Endodermal cell (in vitro differentiated cells): ENCODE measurements around the gene ATE1. TPM values are rescaled to one million over a fixed set of nuclear protein-coding genes. Genes with fewer than 3 reads are reported as not detected.

ENCODE experiments used
- DNase-seq: peaks from one replicate; pipeline ENCODE4 v3.0.0-alpha.2; 2017
- H3K27ac ChIP-seq: 2 replicates; pipeline ENCODE4 v1.5.1; 2013; ENCODE audit warnings: mild to moderate bottlenecking, low read depth, low read length, moderate library complexity
- H3K27me3 ChIP-seq: 2 replicates; pipeline ENCODE4 v1.6.1; 2013; ENCODE audit warnings: mild to moderate bottlenecking, low read length, moderate library complexity; ENCODE audit not compliant: insufficient read depth, control insufficient read depth, poor library complexity, severe bottlenecking
- H3K36me3 ChIP-seq: 2 replicates; pipeline ENCODE4 v1.7.0; 2013; ENCODE audit warnings: mild to moderate bottlenecking, low read length, moderate library complexity; ENCODE audit not compliant: control insufficient read depth, insufficient read depth
- H3K4me1 ChIP-seq: one replicate; pipeline ENCODE4 v1.7.0; 2013; ENCODE audit warnings: low read length; ENCODE audit not compliant: control insufficient read depth, insufficient read depth
- H3K4me3 ChIP-seq: 2 replicates; pipeline ENCODE4 v1.5.1; 2013; ENCODE audit warnings: mild to moderate bottlenecking, low read length, moderate library complexity
- H3K9ac ChIP-seq: 2 replicates; pipeline ENCODE4 v1.6.1; 2013; ENCODE audit warnings: mild to moderate bottlenecking, low read length, moderate library complexity; ENCODE audit not compliant: poor library complexity, severe bottlenecking; ENCODE audit errors: extremely low read depth
- H3K9me3 ChIP-seq: 2 replicates; pipeline ENCODE4 v1.6.1; 2013; ENCODE audit warnings: mild to moderate bottlenecking, low read length, moderate library complexity; ENCODE audit not compliant: control insufficient read depth
- H3K27ac Mint-ChIP-seq: 2 replicates; pipeline ENCODE4 v1.8.0; 2020; ENCODE audit warnings: mixed read lengths
- H3K27me3 Mint-ChIP-seq: 2 replicates; pipeline ENCODE4 v1.8.0; 2021; ENCODE audit warnings: mild to moderate bottlenecking, mixed read lengths; ENCODE audit not compliant: insufficient read depth
- H3K36me3 Mint-ChIP-seq: 2 replicates; pipeline ENCODE4 v1.8.0; 2020; ENCODE audit warnings: low read depth, mixed read lengths
- H3K4me1 Mint-ChIP-seq: 2 replicates; pipeline ENCODE4 v1.8.0; 2020; ENCODE audit warnings: mixed read lengths
- H3K4me3 Mint-ChIP-seq: 2 replicates; pipeline ENCODE4 v1.8.0; 2020; ENCODE audit warnings: mild to moderate bottlenecking, moderate library complexity, mixed read lengths
- H3K9me3 Mint-ChIP-seq: 2 replicates; pipeline ENCODE4 v1.8.0; 2020; ENCODE audit warnings: mild to moderate bottlenecking, mixed read lengths
- WGBS, 2 experiments: methylation state at CpG; one replicate each; pipeline versions ENCODE4 v1.1.5 to v1.1.7; 2013; ENCODE audit warnings: missing lambda C conversion rate in 2 of 2, mixed read lengths in 1 of 2; ENCODE audit not compliant: insufficient coverage in 1 of 2, insufficient read length in 1 of 2; 5-methylcytosine and 5-hydroxymethylcytosine counted together
- total RNA-seq, 2 donors: library from RNA; stranded (reverse); fragmentation: NEBNext Ultra II Directional in 1 of 2; extraction: Animal tissue kit (Norgen Biotek cat#: 25700) in 1 of 2; gene quantifications; 2 replicates in 1 of 2; 3 replicates in 1 of 2; pipeline ENCODE4 v1.2.1, GENCODE V29; 2021
- TF ChIP-seq, protein P1 (sequence below): fragments of 200-600 bp; sonication (generic); conservative IDR thresholded peaks from 2 replicates; pipeline ENCODE4 v1.5.0; 2021; ENCODE audit warnings: antibody characterized with exemption, mild to moderate bottlenecking

Gene ATE1
- total RNA-seq, 2 donors from 2014 or later: 31.2 to 32.2 TPM

DNA sequence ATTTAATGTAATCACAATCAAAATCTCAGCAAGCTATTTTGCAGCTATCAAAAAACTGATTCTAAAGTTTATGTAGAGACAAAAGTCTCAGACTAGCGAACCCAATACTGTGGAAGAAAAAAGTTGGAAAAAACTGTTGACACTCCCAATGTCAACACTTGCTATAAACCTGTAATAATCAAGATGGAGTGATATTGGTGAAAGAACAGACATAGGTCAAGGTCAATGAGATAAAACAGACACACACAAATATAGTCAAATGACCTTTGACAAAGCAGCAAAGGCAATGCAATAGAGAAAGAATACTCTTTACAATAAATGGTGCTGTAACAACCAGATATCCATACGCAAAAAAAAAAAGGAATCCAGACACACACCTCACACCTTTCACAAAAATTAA is 84.5 kb downstream of the ATE1 start:
- Histone ChIP-seq H3K9ac (no peak overlapping the region), H3K9me3 (peaks cover 18% of the 10 kb centered on the region), H3K27ac (no peak overlapping the region), H3K27me3 (no peaks in the 10 kb centered on the region), H3K36me3 (peaks cover 23% of the 10 kb centered on the region), H3K4me3 (no peak overlapping the region), H3K4me1 (no peaks in the 10 kb centered on the region)
- no peak overlapping the region for H3K27ac Mint-ChIP-seq
- peaks cover 10% of the 10 kb centered on the region for H3K9me3 Mint-ChIP-seq
- no peak for DNase-seq
- peaks cover 46% of the 10 kb centered on the region for H3K36me3 Mint-ChIP-seq
- no peaks in the 10 kb centered on the region for H3K27me3 Mint-ChIP-seq
- TF ChIP-seq, protein P1, sequence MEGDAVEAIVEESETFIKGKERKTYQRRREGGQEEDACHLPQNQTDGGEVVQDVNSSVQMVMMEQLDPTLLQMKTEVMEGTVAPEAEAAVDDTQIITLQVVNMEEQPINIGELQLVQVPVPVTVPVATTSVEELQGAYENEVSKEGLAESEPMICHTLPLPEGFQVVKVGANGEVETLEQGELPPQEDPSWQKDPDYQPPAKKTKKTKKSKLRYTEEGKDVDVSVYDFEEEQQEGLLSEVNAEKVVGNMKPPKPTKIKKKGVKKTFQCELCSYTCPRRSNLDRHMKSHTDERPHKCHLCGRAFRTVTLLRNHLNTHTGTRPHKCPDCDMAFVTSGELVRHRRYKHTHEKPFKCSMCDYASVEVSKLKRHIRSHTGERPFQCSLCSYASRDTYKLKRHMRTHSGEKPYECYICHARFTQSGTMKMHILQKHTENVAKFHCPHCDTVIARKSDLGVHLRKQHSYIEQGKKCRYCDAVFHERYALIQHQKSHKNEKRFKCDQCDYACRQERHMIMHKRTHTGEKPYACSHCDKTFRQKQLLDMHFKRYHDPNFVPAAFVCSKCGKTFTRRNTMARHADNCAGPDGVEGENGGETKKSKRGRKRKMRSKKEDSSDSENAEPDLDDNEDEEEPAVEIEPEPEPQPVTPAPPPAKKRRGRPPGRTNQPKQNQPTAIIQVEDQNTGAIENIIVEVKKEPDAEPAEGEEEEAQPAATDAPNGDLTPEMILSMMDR: no peak
- H3K4me1 Mint-ChIP-seq: peaks cover 22% of the 10 kb centered on the region
- H3K4me3 Mint-ChIP-seq: no peak overlapping the region
- WGBS, 2 experiments: 80 to 93% methylated on average over 1 to 2 of the region's 2 CpGs

DNA sequence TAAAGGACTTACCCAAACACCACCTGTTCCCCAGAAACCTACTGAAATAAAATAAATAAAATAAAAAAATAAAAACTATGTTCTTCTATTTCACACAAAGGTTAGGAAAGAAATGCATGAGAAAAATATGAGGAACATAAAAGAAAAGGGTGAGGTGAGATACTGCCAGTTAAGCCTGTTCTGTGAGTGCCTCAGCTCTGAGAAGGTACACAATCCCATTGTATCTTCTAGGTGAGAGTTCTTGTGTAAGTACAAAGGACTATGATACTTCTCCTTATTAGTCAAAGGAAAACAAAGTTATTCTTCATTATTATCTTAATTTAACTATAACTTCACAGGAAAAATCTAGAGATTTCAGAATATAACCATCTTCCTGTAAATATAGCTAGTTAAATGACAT is 86.0 kb downstream of the ATE1 start:
- Mint-ChIP-seq H3K4me3 (no peak overlapping the region), H3K27me3 (no peaks in the 10 kb centered on the region), H3K36me3 (peaks cover 36% of the 10 kb centered on the region), H3K9me3 (peaks cover 10% of the 10 kb centered on the region), H3K27ac (no peak overlapping the region), H3K4me1 (peaks cover 22% of the 10 kb centered on the region)
- no peak overlapping the region for H3K27ac ChIP-seq
- H3K36me3 ChIP-seq: peaks cover 17% of the 10 kb centered on the region
- no peak for DNase-seq
- no peak overlapping the region for H3K4me3 ChIP-seq
- H3K9ac ChIP-seq: no peak overlapping the region
- TF ChIP-seq, protein P1: no peak
- H3K4me1 ChIP-seq: no peaks in the 10 kb centered on the region
- H3K9me3 ChIP-seq: peaks cover 18% of the 10 kb centered on the region
- no peaks in the 10 kb centered on the region for H3K27me3 ChIP-seq

DNA sequence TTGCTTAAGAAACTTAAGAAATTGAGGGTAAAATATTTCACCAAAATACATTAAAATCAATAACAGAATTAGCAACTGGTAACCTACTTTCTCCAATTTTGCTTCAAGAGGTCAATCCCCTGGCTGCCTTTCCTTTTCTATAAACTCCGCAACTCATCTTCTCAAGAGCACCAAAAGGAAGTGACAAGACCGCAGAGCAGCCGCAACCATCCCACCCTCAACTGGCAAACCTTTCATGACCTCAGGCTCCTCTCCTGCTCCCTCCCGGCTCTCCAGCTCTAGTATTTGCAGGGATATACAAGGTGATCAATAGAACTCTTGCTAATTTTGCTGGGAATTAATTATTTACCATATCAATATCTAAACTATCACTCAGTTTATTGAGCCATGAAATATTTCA is 88.9 kb downstream of the ATE1 start:
- no peak overlapping the region for H3K9ac ChIP-seq
- Mint-ChIP-seq H3K36me3 (peaks cover 21% of the 10 kb centered on the region), H3K4me3 (no peak overlapping the region), H3K27ac (no peak overlapping the region), H3K4me1 (peaks cover 17% of the 10 kb centered on the region), H3K27me3 (no peaks in the 10 kb centered on the region), H3K9me3 (no peaks in the 10 kb centered on the region)
- no peak overlapping the region for H3K27ac ChIP-seq
- TF ChIP-seq, protein P1: no peak
- no peaks in the 10 kb centered on the region for H3K9me3 ChIP-seq
- no peak overlapping the region for H3K4me3 ChIP-seq
- no peaks in the 10 kb centered on the region for H3K27me3 ChIP-seq
- H3K4me1 ChIP-seq: no peaks in the 10 kb centered on the region
- DNase-seq: no peak
- WGBS, 2 experiments: 94 to 100% methylated on average over 1 to 4 of the region's 4 CpGs
- H3K36me3 ChIP-seq: peaks cover 19% of the 10 kb centered on the region
